Measurements from ENCODE around the gene SSBP2.

SSBP2 gene

GRCh38 chr5:81393783-81394718 is 356.8 kb downstream of the SSBP2 start, which contains the start of gene ACOT12:
Gene ACOT12 (minus strand): TSS chr5:81394134. CDS start chr5:81394114, 20 bp downstream.
- no peak for DNase-seq (ENCODE audit: low read depth in 3 of 3)

DNA sequence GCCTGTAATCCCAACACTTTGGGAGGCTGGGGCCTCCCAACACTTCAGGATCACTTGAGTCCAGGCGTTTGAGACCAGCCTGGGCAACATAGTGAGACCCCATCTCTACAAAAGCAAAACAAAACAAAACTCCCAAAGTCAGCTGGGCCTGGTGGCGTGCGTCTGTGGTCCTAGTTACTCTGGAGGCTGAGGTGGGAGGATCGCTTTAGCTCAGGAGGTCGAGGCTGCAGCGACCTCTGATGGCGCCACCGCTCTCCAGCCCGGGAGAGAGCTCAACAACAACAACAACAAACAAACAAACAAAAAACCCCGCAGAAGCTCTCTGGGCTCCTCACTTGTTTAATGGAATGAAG is 357.5 kb downstream of the SSBP2 start:
- no peak for DNase-seq (ENCODE audit: low read depth in 3 of 3)

DNA sequence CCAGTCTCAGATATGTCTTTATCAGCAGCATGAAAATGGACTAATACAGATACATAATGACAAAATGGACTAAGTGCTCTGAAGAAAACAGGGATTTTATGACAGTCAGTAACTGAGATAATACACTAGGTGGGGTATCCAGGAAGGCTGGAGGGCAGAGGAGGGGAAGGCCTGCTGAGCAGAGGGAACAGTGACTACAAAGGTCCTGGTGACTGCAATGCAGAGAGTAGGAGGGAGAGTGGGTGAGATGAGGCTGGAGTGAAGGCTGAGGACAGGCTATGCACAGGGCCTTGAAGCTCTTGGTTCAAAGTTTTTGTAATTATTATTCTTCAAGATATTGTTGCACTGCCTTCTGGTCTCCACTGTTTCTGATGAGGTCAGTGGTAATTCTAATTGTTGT is 361.9 kb downstream of the SSBP2 start:
- DNase-seq (ENCODE audit: low read depth in 3 of 3): no peak

- DNase-seq (ENCODE audit: low read depth in 3 of 3): no peak
These were observed 362.7 kb downstream of the SSBP2 start for GRCh38 chr5:81388169-81388568.

GRCh38 chr5:81383867-81384266 is 367.0 kb downstream of the SSBP2 start:
- DNase-seq (ENCODE audit: low read depth in 3 of 3): no peak

- no peak for DNase-seq (ENCODE audit: low read depth in 3 of 3)
These were observed 379.5 kb downstream of the SSBP2 start for GRCh38 chr5:81371354-81371876.

DNA sequence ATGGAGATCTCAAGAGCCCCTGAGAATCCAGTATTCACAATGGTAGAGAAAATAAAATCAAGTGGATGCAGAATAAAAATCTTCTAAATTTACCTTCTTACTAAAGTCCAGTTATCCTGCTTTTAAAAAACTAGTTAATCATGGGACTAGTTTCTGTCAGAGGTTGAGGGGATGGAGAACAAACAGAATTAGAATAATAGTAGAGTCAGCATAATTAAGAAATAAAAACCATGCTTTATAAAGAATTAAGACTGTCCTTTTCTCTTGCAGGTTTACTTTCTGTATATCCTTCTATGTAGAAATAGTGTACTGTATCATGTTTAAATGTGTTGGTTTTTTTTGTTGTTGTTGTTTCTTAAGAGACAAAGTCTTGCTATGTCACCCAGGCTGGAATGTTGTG is 380.0 kb downstream of the SSBP2 start:
- no peak for DNase-seq (ENCODE audit: low read depth in 3 of 3)

- DNase-seq (ENCODE audit: low read depth in 3 of 3): no peak
These were observed 385.4 kb downstream of the SSBP2 start for GRCh38 chr5:81365541-81365940.

- DNase-seq (ENCODE audit: low read depth in 3 of 3): no peak
These were observed 387.6 kb downstream of the SSBP2 start for GRCh38 chr5:81363093-81363871.
